HepG2 (cell line): ENCODE data around the gene NF2. TPM values are rescaled to one million over a fixed set of nuclear protein-coding genes. Genes with fewer than 3 reads are reported as not detected.

Experiments
- ATAC-seq: fragments of 200-7000 bp; cut with Tn5 transposase; 3 replicates; pipeline ENCODE4 v1.9.1; 2020; ENCODE audit warnings: mild to moderate bottlenecking, moderate library complexity
- BruUV-seq: library from RNA; stranded (reverse); fragments of 400-500 nt; replicated peaks from 2 replicates; lab custom pipeline; 2021; lab: Mats Ljungman, UMichigan
- CTCF ChIA-PET: fragments of 300-600 bp; formaldehyde crosslinking; extraction: SDS; loops from one replicate; lab custom pipeline; 2021; ENCODE audit warnings: low total read pairs, inconsistent platforms, low intra/inter-chr PET ratio; lab: Yijun Ruan, JAX
- POLR2A ChIA-PET: fragments of 350-600 bp; sonication (Branson Sonifier 250); formaldehyde crosslinking; loops from one replicate; lab custom pipeline; 2020; ENCODE audit warnings: antibody characterized with exemption, inconsistent platforms; lab: Yijun Ruan, JAX
- DNase-seq: peaks from one replicate; pipeline ENCODE4 v3.0.0-alpha.2; 2015; ENCODE audit warnings: low spot score
- FAIRE-seq: peaks from 3 replicates; lab custom pipeline; 2011; peaks lifted over from hg19 to GRCh38; lab: Jason Lieb, UNC
- H2AFZ ChIP-seq: one replicate; pipeline ENCODE4 v1.6.1; 2011; ENCODE audit warnings: low read length, inconsistent platforms
- H3K27ac ChIP-seq: fragments of 300-600 bp; 3 replicates; pipeline ENCODE4 v1.8.0; 2011; ENCODE audit warnings: mixed run types, mild to moderate bottlenecking, mixed read lengths, low read length, inconsistent platforms; ENCODE audit not compliant: insufficient read depth; ENCODE audit errors: extremely low read length
- H3K27me3 ChIP-seq, 2 experiments: fragments of 200-600 bp in 1 of 2; 2 replicates in 1 of 2; 3 replicates in 1 of 2; pipeline versions ENCODE4 v1.6.0 to v1.8.0; 2011; ENCODE audit warnings: low read length in 2 of 2, mild to moderate bottlenecking in 2 of 2, moderate library complexity in 2 of 2, inconsistent platforms in 1 of 2; ENCODE audit not compliant: insufficient read depth in 2 of 2, control insufficient read depth in 1 of 2
- H3K36me3 ChIP-seq, 2 experiments: fragments of 200-600 bp in 1 of 2; replicated peaks in 1 of 2; 2 replicates in 1 of 2; 3 replicates in 1 of 2; pipeline versions ENCODE4 v1.5.1 to v1.8.0; 2011; ENCODE audit warnings: low read length in 2 of 2, inconsistent platforms in 1 of 2; ENCODE audit not compliant: insufficient read depth in 2 of 2, control insufficient read depth in 1 of 2
- H3K4me1 ChIP-seq: 2 replicates; pipeline ENCODE4 v1.5.1; 2012; ENCODE audit warnings: low read length, inconsistent platforms; ENCODE audit not compliant: insufficient read depth
- H3K4me2 ChIP-seq: 2 replicates; pipeline ENCODE4 v1.6.0; 2011; ENCODE audit warnings: low read depth, low read length, inconsistent platforms
- H3K4me3 ChIP-seq, 3 experiments: fragments of 200-600 bp in 1 of 3; sonication (generic), shearing (Covaris generic) in 1 of 3; replicated peaks in 1 of 3; 2 replicates each; pipeline ENCODE4 v1.5.1; 2011 to 2016; ENCODE audit warnings: low read length in 3 of 3, inconsistent platforms in 2 of 3, low read depth in 2 of 3, mild to moderate bottlenecking in 2 of 3, control low read depth in 1 of 3, mixed read lengths in 1 of 3; ENCODE audit not compliant: insufficient read depth in 1 of 3
- H3K79me2 ChIP-seq: one replicate; pipeline ENCODE4 v1.6.1; 2011; ENCODE audit warnings: low read length, inconsistent platforms; ENCODE audit not compliant: insufficient read depth
- H3K9ac ChIP-seq: 2 replicates; pipeline ENCODE4 v1.6.0; 2011; ENCODE audit warnings: mild to moderate bottlenecking, low read depth, low read length, inconsistent platforms; ENCODE audit not compliant: insufficient read depth
- H3K9me3 ChIP-seq: 2 replicates; pipeline ENCODE4 v1.5.1; 2012; ENCODE audit warnings: mild to moderate bottlenecking, low read length
- H4K20me1 ChIP-seq: 2 replicates; pipeline ENCODE4 v1.6.0; 2011; ENCODE audit warnings: inconsistent platforms, mild to moderate bottlenecking, low read length, moderate library complexity; ENCODE audit not compliant: insufficient read depth
- CC2D1A ChIP-seq: sonication (generic); formaldehyde crosslinking; IDR thresholded peaks from 2 replicates; pipeline ENCODE4 v1.8.1; 2023; ENCODE audit warnings: mild to moderate bottlenecking, missing genetic modification reagents
- HOXA7 ChIP-seq: sonication (generic); formaldehyde crosslinking; IDR thresholded peaks from 2 replicates; pipeline ENCODE4 v1.8.1; 2022; ENCODE audit warnings: mild to moderate bottlenecking, missing genetic modification reagents, moderate library complexity
- NR1H2 ChIP-seq: sonication (generic); formaldehyde crosslinking; IDR thresholded peaks from 2 replicates; pipeline ENCODE4 v1.8.1; 2022; ENCODE audit warnings: low read depth, missing genetic modification reagents, borderline replicate concordance
- PAF1 ChIP-seq: IDR thresholded peaks from 2 replicates; pipeline ENCODE4 v1.6.1; 2016; ENCODE audit warnings: missing genetic modification reagents, missing compliant biosample characterization
- REL ChIP-seq: sonication (generic); formaldehyde crosslinking; conservative IDR thresholded peaks from 2 replicates; pipeline ENCODE4 v1.8.0; 2022; ENCODE audit warnings: mild to moderate bottlenecking, missing genetic modification reagents, moderate library complexity
- SP5 ChIP-seq: IDR thresholded peaks from 2 replicates; pipeline ENCODE4 v1.6.1; 2016; ENCODE audit warnings: low read depth, borderline replicate concordance
- TCF12 ChIP-seq, 2 experiments: fragments of 450-650 bp in 1 of 2; sonication (generic) in 1 of 2; formaldehyde crosslinking in 1 of 2; IDR thresholded peaks; 2 replicates each; pipeline versions ENCODE4 v1.6.1 to v1.8.0; 2017 to 2022; ENCODE audit warnings: antibody characterized with exemption in 1 of 2, mild to moderate bottlenecking in 1 of 2, missing genetic modification reagents in 1 of 2, moderate library complexity in 1 of 2
- TCF7L2 ChIP-seq: IDR thresholded peaks from 2 replicates; pipeline ENCODE4 v1.6.1; 2011; ENCODE audit warnings: mild to moderate bottlenecking, low read depth, low read length, moderate library complexity
- ZNF713 ChIP-seq: sonication (generic); formaldehyde crosslinking; IDR thresholded peaks from 2 replicates; pipeline ENCODE4 v1.4.0; 2020; ENCODE audit warnings: mild to moderate bottlenecking, missing genetic modification reagents
- ZNF737 ChIP-seq: sonication (generic); formaldehyde crosslinking; IDR thresholded peaks from 2 replicates; pipeline ENCODE4 v1.5.0; 2020; ENCODE audit warnings: missing genetic modification reagents, mild to moderate bottlenecking, borderline replicate concordance
- WGBS: methylation state at CpG from one replicate; pipeline ENCODE4 v1.1.6; 2017; ENCODE audit warnings: low lambda C conversion rate; 5-methylcytosine and 5-hydroxymethylcytosine counted together
- in situ Hi-C: cut with HindIII; loops from 2 replicates; pipeline ENCODE4 v1.10.0; 2017; ENCODE audit warnings: low pct_unique_long_range_greater_than_20kb; ENCODE audit not compliant: extremely low pct_ligation_motif_present
- intact Hi-C: fragments of 100-400 bp; cut with micrococcal nuclease; formaldehyde crosslinking; loops from one replicate; pipeline ENCODE4 v1.10.0; 2022; ENCODE audit not compliant: unreplicated experiment
- polyA plus RNA-seq, 8 experiments: library from polyadenylated mRNA; depleted of rRNA in 3 of 8; stranded (reverse) in 7 of 8; unstranded in 1 of 8; fragments of >200 nt; fragmentation: Illumina TruSeq in 4 of 8; extraction: Trizol in 4 of 8; gene quantifications; 2 replicates each; pipeline versions ENCODE4 v1.2.1 to v1.2.3, GENCODE V29; 2011 to 2016; ENCODE audit warnings: low read depth in 4 of 8, missing spikeins in 1 of 8, mixed read lengths in 1 of 8; ENCODE audit not compliant: insufficient read depth in 1 of 8
- total RNA-seq, 5 experiments: library from RNA; depleted of rRNA; stranded (reverse); fragments of >200 nt; fragmentation: Illumina TruSeq; extraction: Trizol; gene quantifications; 2 replicates each; pipeline ENCODE4 v1.2.3, GENCODE V29; 2016; ENCODE audit warnings: low read depth in 1 of 5
- TF ChIP-seq, protein P1 (sequence below), 2 experiments: sonication (generic) in 1 of 2; formaldehyde crosslinking in 1 of 2; IDR thresholded peaks; 2 replicates each; pipeline versions ENCODE4 v1.5.1 to v1.6.1; 2011 to 2020; ENCODE audit warnings: borderline replicate concordance in 1 of 2, low read depth in 1 of 2, low read length in 1 of 2, mild to moderate bottlenecking in 1 of 2, missing genetic modification reagents in 1 of 2, moderate library complexity in 1 of 2
- TF ChIP-seq, protein P2 (sequence below): sonication (generic); formaldehyde crosslinking; IDR thresholded peaks from 2 replicates; pipeline ENCODE4 v1.4.0; 2020; ENCODE audit warnings: missing genetic modification reagents, borderline replicate concordance
- TF ChIP-seq, protein P3 (sequence below): sonication (generic); formaldehyde crosslinking; IDR thresholded peaks from 2 replicates; pipeline ENCODE4; 2020; ENCODE audit warnings: missing genetic modification reagents, mild to moderate bottlenecking, borderline replicate concordance

Gene NF2
- total and polyA plus RNA-seq, 2 of the 13 experiments (the other 11 are each of a cell fraction or from before 2014, with no cell fraction given), result 9.3 to 33.3 TPM

DNA sequence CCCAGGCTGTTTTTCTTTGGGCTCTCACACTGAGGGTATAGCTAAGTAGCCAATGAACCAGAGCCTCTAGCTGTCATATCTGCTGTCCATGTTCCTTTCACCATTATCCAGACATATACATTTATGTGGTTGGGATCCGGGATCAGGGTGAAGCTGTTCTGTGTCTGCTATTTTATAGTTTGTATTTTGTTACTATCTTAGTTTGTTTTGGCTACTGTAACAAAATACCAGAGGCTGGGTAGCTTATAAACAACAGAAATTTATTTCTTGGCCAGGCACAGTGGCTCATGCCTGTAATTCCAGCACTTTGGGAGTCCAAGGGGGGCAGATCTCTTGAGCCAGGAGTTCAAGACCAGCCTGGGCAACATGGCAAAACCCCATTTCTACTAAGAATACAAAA, 75.9 kb downstream of the NF2 start:
- DNase-seq, result no peak
- H3K27ac ChIP-seq, result no peak overlapping the region
- 88% methylated on average over 1 of the region's 1 CpG for WGBS
- BruUV-seq, result no TSS peak
- H3K4me2 ChIP-seq, result no peak overlapping the region
- no peaks in the 10 kb centered on the region for H3K9me3 ChIP-seq
- intact Hi-C loops (no loop called here), in situ Hi-C loops (no loop called here)
- H2AFZ ChIP-seq, result no peak overlapping the region
- no peaks in the 10 kb centered on the region for H3K4me1 ChIP-seq
- H4K20me1 ChIP-seq, result no peaks in the 10 kb centered on the region
- TF ChIP-seq SP5 (CRISPR knock-in tag) (no peak), TCF12 (IDR thresholded peaks at IDR 0.05) (no peak), TCF12 (CRISPR knock-in tag; IDR thresholded peaks at IDR 0.05) (no peak), PAF1 (CRISPR knock-in tag) (no peak), REL (CRISPR knock-in tag) (no peak), CC2D1A (CRISPR knock-in tag) (no peak), HOXA7 (CRISPR knock-in tag) (no peak), ZNF737 (CRISPR knock-in tag) (no peak), TCF7L2 (no peak), ZNF713 (CRISPR knock-in tag) (no peak), NR1H2 (no peak)
- TF ChIP-seq, protein P1, sequence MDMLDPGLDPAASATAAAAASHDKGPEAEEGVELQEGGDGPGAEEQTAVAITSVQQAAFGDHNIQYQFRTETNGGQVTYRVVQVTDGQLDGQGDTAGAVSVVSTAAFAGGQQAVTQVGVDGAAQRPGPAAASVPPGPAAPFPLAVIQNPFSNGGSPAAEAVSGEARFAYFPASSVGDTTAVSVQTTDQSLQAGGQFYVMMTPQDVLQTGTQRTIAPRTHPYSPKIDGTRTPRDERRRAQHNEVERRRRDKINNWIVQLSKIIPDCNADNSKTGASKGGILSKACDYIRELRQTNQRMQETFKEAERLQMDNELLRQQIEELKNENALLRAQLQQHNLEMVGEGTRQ (IDR thresholded peaks at IDR 0.05; ENCODE audit: low read depth, low read length), result no peak
- TF ChIP-seq, protein P1 (CRISPR knock-in tag; IDR thresholded peaks at IDR 0.05; ENCODE audit: borderline replicate concordance), result no peak
- TF ChIP-seq, protein P2, sequence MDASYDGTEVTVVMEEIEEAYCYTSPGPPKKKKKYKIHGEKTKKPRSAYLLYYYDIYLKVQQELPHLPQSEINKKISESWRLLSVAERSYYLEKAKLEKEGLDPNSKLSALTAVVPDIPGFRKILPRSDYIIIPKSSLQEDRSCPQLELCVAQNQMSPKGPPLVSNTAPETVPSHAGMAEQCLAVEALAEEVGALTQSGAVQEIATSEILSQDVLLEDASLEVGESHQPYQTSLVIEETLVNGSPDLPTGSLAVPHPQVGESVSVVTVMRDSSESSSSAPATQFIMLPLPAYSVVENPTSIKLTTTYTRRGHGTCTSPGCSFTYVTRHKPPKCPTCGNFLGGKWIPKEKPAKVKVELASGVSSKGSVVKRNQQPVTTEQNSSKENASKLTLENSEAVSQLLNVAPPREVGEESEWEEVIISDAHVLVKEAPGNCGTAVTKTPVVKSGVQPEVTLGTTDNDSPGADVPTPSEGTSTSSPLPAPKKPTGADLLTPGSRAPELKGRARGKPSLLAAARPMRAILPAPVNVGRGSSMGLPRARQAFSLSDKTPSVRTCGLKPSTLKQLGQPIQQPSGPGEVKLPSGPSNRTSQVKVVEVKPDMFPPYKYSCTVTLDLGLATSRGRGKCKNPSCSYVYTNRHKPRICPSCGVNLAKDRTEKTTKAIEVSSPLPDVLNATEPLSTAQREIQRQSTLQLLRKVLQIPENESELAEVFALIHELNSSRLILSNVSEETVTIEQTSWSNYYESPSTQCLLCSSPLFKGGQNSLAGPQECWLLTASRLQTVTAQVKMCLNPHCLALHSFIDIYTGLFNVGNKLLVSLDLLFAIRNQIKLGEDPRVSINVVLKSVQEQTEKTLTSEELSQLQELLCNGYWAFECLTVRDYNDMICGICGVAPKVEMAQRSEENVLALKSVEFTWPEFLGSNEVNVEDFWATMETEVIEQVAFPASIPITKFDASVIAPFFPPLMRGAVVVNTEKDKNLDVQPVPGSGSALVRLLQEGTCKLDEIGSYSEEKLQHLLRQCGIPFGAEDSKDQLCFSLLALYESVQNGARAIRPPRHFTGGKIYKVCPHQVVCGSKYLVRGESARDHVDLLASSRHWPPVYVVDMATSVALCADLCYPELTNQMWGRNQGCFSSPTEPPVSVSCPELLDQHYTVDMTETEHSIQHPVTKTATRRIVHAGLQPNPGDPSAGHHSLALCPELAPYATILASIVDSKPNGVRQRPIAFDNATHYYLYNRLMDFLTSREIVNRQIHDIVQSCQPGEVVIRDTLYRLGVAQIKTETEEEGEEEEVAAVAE, result no peak
- TF ChIP-seq, protein P3, sequence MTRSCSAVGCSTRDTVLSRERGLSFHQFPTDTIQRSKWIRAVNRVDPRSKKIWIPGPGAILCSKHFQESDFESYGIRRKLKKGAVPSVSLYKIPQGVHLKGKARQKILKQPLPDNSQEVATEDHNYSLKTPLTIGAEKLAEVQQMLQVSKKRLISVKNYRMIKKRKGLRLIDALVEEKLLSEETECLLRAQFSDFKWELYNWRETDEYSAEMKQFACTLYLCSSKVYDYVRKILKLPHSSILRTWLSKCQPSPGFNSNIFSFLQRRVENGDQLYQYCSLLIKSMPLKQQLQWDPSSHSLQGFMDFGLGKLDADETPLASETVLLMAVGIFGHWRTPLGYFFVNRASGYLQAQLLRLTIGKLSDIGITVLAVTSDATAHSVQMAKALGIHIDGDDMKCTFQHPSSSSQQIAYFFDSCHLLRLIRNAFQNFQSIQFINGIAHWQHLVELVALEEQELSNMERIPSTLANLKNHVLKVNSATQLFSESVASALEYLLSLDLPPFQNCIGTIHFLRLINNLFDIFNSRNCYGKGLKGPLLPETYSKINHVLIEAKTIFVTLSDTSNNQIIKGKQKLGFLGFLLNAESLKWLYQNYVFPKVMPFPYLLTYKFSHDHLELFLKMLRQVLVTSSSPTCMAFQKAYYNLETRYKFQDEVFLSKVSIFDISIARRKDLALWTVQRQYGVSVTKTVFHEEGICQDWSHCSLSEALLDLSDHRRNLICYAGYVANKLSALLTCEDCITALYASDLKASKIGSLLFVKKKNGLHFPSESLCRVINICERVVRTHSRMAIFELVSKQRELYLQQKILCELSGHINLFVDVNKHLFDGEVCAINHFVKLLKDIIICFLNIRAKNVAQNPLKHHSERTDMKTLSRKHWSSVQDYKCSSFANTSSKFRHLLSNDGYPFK (CRISPR knock-in tag), result no peak
- CTCF ChIA-PET, result no interaction called here
- no peak overlapping the region for H3K9ac ChIP-seq
- no peak for ATAC-seq
- FAIRE-seq, result no peak
- H3K4me3 ChIP-seq, result no peak overlapping the region
- H3K36me3 ChIP-seq, result peaks cover 18 to 84% of the 10 kb centered on the region in 2 experiments
- no peaks in the 10 kb centered on the region for H3K27me3 ChIP-seq
- POLR2A ChIA-PET, result no interaction called here
- H3K79me2 ChIP-seq, result no peaks in the 10 kb centered on the region
